PFSK-1 (cell line): Measurements from ENCODE around the gene CREB3L1.
A peak's percentile ranks its signal among the peaks of the same experiment; 100 is the strongest.

ENCODE experiments used
- FOXP2 ChIP-seq: optimal IDR thresholded peaks from 2 replicates; pipeline ENCODE3; 2011; ENCODE audit warnings: borderline replicate concordance, control low read depth, inconsistent platforms; ENCODE audit not compliant: insufficient read depth; ENCODE audit errors: extremely low read length, extremely low read depth
- SIN3A ChIP-seq: IDR thresholded peaks from 2 replicates; pipeline ENCODE4 v1.6.1; 2012; ENCODE audit warnings: mild to moderate bottlenecking, low read length, moderate library complexity, borderline replicate concordance; ENCODE audit not compliant: insufficient read depth

GRCh38 chr11:46280706-46281105 lies 3.2 kb downstream of the CREB3L1 start:
- TF ChIP-seq FOXP2, result no peak
- TF ChIP-seq SIN3A, result peak; percentile 2; the same call in 1 of the 2 replicates
